IMR-90 (cell line): ENCODE results near the gene POTEB3.
"Not testable (repeated sequence)": the region's sequence is repeated elsewhere in the genome, so short reads cannot be mapped to it uniquely, and the experiment has no call there.

ENCODE experiments used
- BHLHE40 ChIP-seq: fragments of 150-350 bp; IDR thresholded peaks from 2 replicates; pipeline ENCODE4 v1.6.1; 2016; ENCODE audit warnings: mild to moderate bottlenecking, low read depth, low read length
- CEBPB ChIP-seq: IDR thresholded peaks from 2 replicates; pipeline ENCODE4 v1.6.1; 2012; ENCODE audit warnings: low read depth, low read length, improper control_type of control experiment
- MXI1 ChIP-seq: IDR thresholded peaks from 2 replicates; pipeline ENCODE4 v1.6.1; 2012; ENCODE audit warnings: low read depth, mild to moderate bottlenecking, low read length, moderate library complexity, borderline replicate concordance
- POLR2A ChIP-seq: IDR thresholded peaks from 2 replicates; pipeline ENCODE4 v1.6.1; 2012; ENCODE audit warnings: mild to moderate bottlenecking, low read depth, low read length
- RAD21 ChIP-seq: IDR thresholded peaks from 2 replicates; pipeline ENCODE4 v1.6.1; 2012; ENCODE audit warnings: low read length, improper control_type of control experiment
- RFX5 ChIP-seq: IDR thresholded peaks from 2 replicates; pipeline ENCODE4 v1.8.0; 2012; ENCODE audit warnings: low read depth, mild to moderate bottlenecking, low read length, moderate library complexity
- TF ChIP-seq, protein P1 (sequence below): conservative IDR thresholded peaks from 2 replicates; pipeline ENCODE4 v1.5.1; 2012; ENCODE audit warnings: mild to moderate bottlenecking, low read depth, low read length, improper control_type of control experiment
- TF ChIP-seq, protein P2 (sequence below): fragments of 150-350 bp; IDR thresholded peaks from 2 replicates; pipeline ENCODE4 v1.6.1; 2017; ENCODE audit warnings: mild to moderate bottlenecking, antibody characterized with exemption, low read length, low read depth

DNA sequence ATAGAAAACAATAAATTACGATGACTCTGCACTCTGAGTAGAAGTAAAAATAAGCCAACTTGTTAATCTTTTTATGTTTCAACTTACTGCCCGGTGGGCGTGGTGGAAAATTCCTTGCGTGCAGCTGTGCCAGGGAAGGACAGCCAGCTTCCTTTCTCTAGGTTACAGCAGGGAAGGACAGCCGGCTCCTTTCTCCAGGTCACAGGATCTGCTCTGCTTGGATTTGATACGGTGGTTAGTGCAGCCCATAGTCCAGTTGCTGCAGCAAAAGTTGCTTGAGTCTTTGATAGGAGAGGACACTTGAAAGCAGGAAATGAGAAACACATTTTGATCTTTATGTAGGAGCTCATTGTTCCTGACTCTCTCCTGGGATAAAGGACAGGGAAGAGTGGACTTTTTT lies 13.4 kb upstream of the POTEB3 start:
- TF ChIP-seq BHLHE40, POLR2A, RAD21, RFX5, CEBPB, MXI1: not testable (repeated sequence)
- TF ChIP-seq, protein P1, sequence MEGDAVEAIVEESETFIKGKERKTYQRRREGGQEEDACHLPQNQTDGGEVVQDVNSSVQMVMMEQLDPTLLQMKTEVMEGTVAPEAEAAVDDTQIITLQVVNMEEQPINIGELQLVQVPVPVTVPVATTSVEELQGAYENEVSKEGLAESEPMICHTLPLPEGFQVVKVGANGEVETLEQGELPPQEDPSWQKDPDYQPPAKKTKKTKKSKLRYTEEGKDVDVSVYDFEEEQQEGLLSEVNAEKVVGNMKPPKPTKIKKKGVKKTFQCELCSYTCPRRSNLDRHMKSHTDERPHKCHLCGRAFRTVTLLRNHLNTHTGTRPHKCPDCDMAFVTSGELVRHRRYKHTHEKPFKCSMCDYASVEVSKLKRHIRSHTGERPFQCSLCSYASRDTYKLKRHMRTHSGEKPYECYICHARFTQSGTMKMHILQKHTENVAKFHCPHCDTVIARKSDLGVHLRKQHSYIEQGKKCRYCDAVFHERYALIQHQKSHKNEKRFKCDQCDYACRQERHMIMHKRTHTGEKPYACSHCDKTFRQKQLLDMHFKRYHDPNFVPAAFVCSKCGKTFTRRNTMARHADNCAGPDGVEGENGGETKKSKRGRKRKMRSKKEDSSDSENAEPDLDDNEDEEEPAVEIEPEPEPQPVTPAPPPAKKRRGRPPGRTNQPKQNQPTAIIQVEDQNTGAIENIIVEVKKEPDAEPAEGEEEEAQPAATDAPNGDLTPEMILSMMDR, result not testable (repeated sequence)
- TF ChIP-seq, protein P2, sequence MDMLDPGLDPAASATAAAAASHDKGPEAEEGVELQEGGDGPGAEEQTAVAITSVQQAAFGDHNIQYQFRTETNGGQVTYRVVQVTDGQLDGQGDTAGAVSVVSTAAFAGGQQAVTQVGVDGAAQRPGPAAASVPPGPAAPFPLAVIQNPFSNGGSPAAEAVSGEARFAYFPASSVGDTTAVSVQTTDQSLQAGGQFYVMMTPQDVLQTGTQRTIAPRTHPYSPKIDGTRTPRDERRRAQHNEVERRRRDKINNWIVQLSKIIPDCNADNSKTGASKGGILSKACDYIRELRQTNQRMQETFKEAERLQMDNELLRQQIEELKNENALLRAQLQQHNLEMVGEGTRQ, result not testable (repeated sequence)
